OCI-LY7 (cell line): ENCODE data around the gene DPYSL5.

Source experiments
- EZH2phosphoT487 ChIP-seq: fragments of 200-600 bp; sonication (generic); IDR thresholded peaks from 2 replicates; pipeline ENCODE4 v1.6.1; 2018; ENCODE audit warnings: low read depth, borderline replicate concordance, mild to moderate bottlenecking, mixed run types, antibody characterized with exemption, low read length, moderate library complexity, mixed read lengths
- TF ChIP-seq, protein P1 (sequence below): fragments of 200-600 bp; sonication (generic); conservative IDR thresholded peaks from 2 replicates; pipeline ENCODE4 v1.5.1; 2014; ENCODE audit warnings: mild to moderate bottlenecking, antibody characterized with exemption, low read length, moderate library complexity, mixed read lengths

DNA sequence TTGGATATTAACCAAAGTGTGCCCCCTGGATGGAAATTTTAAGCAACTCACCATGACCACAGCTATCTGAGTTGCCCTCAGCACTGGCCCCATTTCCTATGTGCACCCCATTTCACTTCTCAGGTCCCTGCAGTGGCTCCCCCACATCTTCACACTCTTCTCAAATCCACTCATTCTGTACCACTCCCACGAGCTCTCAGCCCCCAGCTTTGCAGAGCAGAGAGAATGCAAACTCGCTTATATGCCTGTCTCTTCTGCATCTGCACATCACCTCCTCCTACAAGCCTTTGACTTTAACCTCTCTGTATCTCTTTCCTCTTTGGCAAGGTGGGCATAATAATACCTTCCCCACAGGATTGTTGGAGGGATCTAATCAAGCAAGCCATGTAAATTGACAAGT lies 46.2 kb downstream of the DPYSL5 start:
- TF ChIP-seq, protein P1, sequence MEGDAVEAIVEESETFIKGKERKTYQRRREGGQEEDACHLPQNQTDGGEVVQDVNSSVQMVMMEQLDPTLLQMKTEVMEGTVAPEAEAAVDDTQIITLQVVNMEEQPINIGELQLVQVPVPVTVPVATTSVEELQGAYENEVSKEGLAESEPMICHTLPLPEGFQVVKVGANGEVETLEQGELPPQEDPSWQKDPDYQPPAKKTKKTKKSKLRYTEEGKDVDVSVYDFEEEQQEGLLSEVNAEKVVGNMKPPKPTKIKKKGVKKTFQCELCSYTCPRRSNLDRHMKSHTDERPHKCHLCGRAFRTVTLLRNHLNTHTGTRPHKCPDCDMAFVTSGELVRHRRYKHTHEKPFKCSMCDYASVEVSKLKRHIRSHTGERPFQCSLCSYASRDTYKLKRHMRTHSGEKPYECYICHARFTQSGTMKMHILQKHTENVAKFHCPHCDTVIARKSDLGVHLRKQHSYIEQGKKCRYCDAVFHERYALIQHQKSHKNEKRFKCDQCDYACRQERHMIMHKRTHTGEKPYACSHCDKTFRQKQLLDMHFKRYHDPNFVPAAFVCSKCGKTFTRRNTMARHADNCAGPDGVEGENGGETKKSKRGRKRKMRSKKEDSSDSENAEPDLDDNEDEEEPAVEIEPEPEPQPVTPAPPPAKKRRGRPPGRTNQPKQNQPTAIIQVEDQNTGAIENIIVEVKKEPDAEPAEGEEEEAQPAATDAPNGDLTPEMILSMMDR = no peak
- no peak for TF ChIP-seq EZH2phosphoT487
